Measurements from ENCODE around the gene LAIR1.

DNA sequence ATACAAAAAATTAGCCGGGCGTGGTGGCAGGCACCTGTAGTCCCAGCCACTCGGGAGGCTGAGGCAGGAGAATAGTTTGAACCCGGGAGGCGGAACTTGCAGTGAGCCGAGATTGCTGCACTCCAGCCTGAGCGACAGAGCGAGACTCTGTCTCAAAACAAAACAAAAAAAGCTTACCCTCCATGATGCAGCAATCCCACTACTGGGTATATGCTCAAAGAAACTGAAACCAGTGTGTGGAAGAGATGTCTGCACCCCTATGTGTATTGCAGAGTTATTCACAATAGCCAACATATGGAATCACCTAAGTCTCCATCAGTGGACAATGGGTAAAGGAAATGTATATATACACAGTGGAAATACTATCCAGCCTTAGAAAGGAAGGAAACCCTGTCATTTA is 31.0 kb upstream of the LAIR1 start:
- TF ChIP-seq, protein P1, sequence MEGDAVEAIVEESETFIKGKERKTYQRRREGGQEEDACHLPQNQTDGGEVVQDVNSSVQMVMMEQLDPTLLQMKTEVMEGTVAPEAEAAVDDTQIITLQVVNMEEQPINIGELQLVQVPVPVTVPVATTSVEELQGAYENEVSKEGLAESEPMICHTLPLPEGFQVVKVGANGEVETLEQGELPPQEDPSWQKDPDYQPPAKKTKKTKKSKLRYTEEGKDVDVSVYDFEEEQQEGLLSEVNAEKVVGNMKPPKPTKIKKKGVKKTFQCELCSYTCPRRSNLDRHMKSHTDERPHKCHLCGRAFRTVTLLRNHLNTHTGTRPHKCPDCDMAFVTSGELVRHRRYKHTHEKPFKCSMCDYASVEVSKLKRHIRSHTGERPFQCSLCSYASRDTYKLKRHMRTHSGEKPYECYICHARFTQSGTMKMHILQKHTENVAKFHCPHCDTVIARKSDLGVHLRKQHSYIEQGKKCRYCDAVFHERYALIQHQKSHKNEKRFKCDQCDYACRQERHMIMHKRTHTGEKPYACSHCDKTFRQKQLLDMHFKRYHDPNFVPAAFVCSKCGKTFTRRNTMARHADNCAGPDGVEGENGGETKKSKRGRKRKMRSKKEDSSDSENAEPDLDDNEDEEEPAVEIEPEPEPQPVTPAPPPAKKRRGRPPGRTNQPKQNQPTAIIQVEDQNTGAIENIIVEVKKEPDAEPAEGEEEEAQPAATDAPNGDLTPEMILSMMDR (IDR thresholded peaks at IDR 0.05; ENCODE audit: low read length), result no peak
- no peak for TF ChIP-seq EZH2 (optimal IDR thresholded peaks at IDR 0.05; ENCODE audit: low read depth, low read length)
